ENCODE data around the gene DEPDC7.

The DEPDC7 gene

DNA sequence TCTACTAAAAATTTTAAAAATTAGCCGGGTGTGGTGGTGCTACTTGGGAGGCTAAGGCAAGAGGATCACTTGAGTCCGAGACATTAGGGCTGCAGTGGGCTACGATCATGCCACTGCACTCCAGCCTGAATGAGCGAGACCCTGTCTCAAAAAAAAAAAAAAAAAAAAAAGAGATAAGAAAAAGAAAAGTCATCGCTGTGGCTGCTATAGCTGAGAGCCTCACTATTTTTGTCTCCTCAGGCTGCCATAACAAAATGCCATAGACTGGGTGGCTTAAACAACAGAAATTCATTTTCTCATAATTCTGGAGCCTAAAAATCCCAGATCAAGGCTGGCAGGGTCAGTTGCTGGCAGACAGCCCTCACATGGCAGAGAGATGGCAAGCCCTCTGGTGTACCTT lies 30.1 kb upstream of the DEPDC7 start:
- DNase-seq: no peak
- Histone ChIP-seq H3K36me3 (no peaks in the 10 kb centered on the region), H3K27me3 (no peaks in the 10 kb centered on the region), H3K9me3 (no peaks in the 10 kb centered on the region), H3K4me3 (ENCODE audit: low read depth, low read length) (no peak overlapping the region), H3K4me1 (no peaks in the 10 kb centered on the region)
- TF ChIP-seq, protein P1, sequence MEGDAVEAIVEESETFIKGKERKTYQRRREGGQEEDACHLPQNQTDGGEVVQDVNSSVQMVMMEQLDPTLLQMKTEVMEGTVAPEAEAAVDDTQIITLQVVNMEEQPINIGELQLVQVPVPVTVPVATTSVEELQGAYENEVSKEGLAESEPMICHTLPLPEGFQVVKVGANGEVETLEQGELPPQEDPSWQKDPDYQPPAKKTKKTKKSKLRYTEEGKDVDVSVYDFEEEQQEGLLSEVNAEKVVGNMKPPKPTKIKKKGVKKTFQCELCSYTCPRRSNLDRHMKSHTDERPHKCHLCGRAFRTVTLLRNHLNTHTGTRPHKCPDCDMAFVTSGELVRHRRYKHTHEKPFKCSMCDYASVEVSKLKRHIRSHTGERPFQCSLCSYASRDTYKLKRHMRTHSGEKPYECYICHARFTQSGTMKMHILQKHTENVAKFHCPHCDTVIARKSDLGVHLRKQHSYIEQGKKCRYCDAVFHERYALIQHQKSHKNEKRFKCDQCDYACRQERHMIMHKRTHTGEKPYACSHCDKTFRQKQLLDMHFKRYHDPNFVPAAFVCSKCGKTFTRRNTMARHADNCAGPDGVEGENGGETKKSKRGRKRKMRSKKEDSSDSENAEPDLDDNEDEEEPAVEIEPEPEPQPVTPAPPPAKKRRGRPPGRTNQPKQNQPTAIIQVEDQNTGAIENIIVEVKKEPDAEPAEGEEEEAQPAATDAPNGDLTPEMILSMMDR (IDR thresholded peaks at IDR 0.05; ENCODE audit: low read depth, low read length): no peak

DNA sequence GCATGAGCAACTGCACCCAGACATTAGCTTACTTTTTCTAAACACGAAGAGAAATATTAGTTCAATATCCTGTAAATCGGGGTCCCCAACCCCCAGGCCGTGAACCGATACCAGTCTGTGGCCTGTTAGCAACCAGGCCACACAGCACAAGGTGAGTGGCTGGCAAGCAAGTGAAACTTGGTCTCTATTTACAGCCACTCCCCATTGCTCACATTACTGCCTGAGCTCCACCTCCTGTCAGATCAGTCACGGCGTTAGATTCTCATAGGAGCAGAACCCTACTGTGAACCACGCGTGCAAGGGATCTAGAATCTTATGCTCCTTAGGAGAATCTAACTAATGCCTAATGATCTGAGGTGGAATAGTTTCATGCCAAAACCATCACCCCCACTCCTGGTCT lies 27.8 kb upstream of the DEPDC7 start:
- Histone ChIP-seq H3K27me3 (no peaks in the 10 kb centered on the region), H3K9me3 (no peaks in the 10 kb centered on the region), H3K4me3 (ENCODE audit: low read depth, low read length) (no peak overlapping the region), H3K4me1 (no peaks in the 10 kb centered on the region), H3K36me3 (no peaks in the 10 kb centered on the region)
- DNase-seq: no peak
- TF ChIP-seq, protein P1 (IDR thresholded peaks at IDR 0.05; ENCODE audit: low read depth, low read length): no peak

DNA sequence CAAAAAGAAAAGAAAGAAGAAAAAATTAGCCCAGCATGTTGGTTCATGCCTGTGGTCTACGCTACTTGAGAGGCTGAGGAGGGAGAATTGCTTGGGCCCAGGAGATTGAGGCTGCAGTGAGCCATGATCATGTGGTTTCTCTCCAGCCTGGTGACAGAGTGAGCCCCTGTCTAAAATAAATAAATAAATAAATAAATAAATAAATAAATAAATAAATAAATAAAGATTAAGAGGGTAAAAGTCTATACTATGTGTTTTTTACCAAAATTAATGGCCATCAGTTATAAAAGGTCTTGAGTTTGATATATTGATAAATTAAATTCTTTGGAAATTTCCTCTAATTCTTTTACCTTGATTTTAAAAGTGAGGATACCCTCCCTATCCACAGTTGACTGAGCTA lies 25.2 kb upstream of the DEPDC7 start:
- Histone ChIP-seq H3K36me3 (no peaks in the 10 kb centered on the region), H3K9me3 (no peaks in the 10 kb centered on the region), H3K4me1 (no peaks in the 10 kb centered on the region), H3K27me3 (no peaks in the 10 kb centered on the region), H3K4me3 (ENCODE audit: low read depth, low read length) (no peak overlapping the region)
- no peak for DNase-seq
- TF ChIP-seq, protein P1 (IDR thresholded peaks at IDR 0.05; ENCODE audit: low read depth, low read length): no peak

DNA sequence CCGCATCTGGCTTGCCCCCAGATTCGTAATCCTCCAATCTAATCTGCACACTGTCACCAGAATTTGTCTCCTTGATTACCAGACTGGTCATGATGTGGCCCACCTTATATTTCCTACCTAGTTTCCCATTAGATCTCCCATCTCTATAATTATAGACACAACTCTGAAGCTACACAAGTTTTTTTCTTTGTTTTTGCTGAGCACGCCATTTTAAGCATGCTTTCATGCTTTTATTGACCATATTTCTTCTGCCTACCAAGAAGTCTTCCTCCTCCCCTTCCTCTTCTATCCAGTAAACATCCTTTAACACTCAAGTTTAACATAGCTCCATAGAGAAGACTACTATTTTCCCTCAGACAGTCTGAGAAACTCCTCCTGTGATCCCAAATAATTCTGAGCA lies 24.3 kb upstream of the DEPDC7 start:
- H3K27me3 ChIP-seq: no peaks in the 10 kb centered on the region
- H3K4me1 ChIP-seq: no peaks in the 10 kb centered on the region
- H3K9me3 ChIP-seq: no peaks in the 10 kb centered on the region
- no peak for DNase-seq
- H3K36me3 ChIP-seq: no peaks in the 10 kb centered on the region
- no peak overlapping the region for H3K4me3 ChIP-seq (ENCODE audit: low read depth, low read length)
- TF ChIP-seq, protein P1 (IDR thresholded peaks at IDR 0.05; ENCODE audit: low read depth, low read length): no peak

DNA sequence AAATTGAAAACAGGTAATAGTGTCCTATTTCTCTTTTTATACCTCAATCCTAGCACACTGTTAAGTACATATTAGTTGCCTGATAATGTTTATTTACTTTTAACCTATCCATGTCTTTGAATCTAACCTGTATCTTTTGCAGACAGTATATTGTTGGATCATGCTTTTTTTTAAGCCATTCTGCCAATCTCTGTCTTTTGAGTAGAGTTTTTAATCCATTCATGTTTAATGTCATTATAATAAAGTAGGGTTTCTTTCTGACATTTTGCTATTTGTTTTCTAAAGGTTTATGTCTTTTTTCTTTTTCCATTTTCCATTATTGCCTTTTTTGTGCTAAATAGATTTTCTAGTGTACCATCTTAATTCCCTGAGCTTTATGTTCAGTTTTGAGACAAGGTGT lies 23.8 kb upstream of the DEPDC7 start:
- Histone ChIP-seq H3K27me3 (no peaks in the 10 kb centered on the region), H3K4me3 (ENCODE audit: low read depth, low read length) (no peak overlapping the region), H3K4me1 (no peaks in the 10 kb centered on the region), H3K36me3 (no peaks in the 10 kb centered on the region), H3K9me3 (no peaks in the 10 kb centered on the region)
- no peak for DNase-seq
- TF ChIP-seq, protein P1 (IDR thresholded peaks at IDR 0.05; ENCODE audit: low read depth, low read length): no peak

DNA sequence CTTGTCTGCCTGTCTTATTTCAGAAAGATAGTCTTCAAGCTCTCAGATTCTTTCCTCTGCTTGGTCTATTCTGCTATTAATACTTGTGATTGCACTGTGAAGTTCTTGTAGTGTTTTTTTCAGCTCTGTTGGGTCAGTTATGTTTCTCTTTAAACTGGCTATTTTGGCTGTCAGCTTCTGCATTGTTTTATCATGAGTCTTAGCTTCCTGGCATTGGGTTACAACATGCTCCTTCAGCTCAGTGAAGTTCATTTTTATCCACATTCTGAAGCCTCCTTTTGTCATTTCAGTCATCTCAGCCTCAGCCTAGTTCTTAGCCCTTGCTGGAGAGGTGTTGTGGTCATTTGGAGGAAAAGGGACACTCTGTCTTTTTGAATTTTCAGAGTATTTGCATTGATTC lies 15.5 kb upstream of the DEPDC7 start:
- no peak for DNase-seq
- TF ChIP-seq, protein P1 (IDR thresholded peaks at IDR 0.05; ENCODE audit: low read depth, low read length): no peak
- H3K4me1 ChIP-seq: no peaks in the 10 kb centered on the region
- H3K9me3 ChIP-seq: no peaks in the 10 kb centered on the region
- H3K4me3 ChIP-seq (ENCODE audit: low read depth, low read length): no peak overlapping the region
- H3K27me3 ChIP-seq: no peaks in the 10 kb centered on the region
- no peaks in the 10 kb centered on the region for H3K36me3 ChIP-seq

Data from BE2C (cell line).